OCI-LY3 (cell line): ENCODE data around the gene SRGAP1.

ENCODE experiments used
- EZH2phosphoT487 ChIP-seq: fragments of 200-600 bp; shearing (Covaris generic); IDR thresholded peaks from 2 replicates; pipeline ENCODE4 v1.6.1; 2018; ENCODE audit warnings: antibody characterized with exemption, mixed run types, low read depth
- TF ChIP-seq, protein P1 (sequence below): fragments of 200-600, 300-600 bp; sonication (generic); IDR thresholded peaks from 2 replicates; pipeline ENCODE4 v1.5.1; 2014; ENCODE audit warnings: antibody characterized with exemption, low read length, low read depth

DNA sequence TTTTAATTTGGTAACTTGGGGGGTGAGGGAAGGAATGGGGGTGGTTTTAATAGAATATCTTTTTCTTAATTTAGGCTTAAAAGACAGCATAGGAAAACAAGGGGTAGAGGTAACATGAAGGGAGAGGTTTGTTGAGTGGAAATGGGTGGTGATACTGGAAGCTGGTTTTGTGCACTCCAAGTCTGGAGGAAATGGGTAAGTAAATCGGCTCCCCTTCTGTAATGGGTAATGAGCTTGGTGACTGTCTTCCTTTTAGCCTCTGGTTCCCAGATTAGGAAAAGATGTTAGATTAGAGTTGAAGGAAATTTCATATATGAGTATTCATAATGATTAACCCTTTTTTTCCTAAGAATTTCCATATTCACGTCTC, 122.1 kb downstream of the SRGAP1 start:
- TF ChIP-seq, protein P1, sequence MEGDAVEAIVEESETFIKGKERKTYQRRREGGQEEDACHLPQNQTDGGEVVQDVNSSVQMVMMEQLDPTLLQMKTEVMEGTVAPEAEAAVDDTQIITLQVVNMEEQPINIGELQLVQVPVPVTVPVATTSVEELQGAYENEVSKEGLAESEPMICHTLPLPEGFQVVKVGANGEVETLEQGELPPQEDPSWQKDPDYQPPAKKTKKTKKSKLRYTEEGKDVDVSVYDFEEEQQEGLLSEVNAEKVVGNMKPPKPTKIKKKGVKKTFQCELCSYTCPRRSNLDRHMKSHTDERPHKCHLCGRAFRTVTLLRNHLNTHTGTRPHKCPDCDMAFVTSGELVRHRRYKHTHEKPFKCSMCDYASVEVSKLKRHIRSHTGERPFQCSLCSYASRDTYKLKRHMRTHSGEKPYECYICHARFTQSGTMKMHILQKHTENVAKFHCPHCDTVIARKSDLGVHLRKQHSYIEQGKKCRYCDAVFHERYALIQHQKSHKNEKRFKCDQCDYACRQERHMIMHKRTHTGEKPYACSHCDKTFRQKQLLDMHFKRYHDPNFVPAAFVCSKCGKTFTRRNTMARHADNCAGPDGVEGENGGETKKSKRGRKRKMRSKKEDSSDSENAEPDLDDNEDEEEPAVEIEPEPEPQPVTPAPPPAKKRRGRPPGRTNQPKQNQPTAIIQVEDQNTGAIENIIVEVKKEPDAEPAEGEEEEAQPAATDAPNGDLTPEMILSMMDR = no peak
- TF ChIP-seq EZH2phosphoT487 = no peak
